HG03565 (cell line): ENCODE measurements around the gene LRCH4.
"Not testable (repeated sequence)": the region's sequence is repeated elsewhere in the genome, so short reads cannot be mapped to it uniquely, and the experiment has no call there.

Experiments used
- ATAC-seq: cut with Tn5 transposase; IDR thresholded peaks from one replicate; pipeline ENCODE4 v1.9.1; 2021; ENCODE audit warnings: mild to moderate bottlenecking, moderate library complexity; ENCODE audit not compliant: unreplicated experiment

Gene LRCH4

GRCh38 chr7:100568176-100568895, 17.6 kb downstream of the LRCH4 start:
- ATAC-seq = no peak

DNA sequence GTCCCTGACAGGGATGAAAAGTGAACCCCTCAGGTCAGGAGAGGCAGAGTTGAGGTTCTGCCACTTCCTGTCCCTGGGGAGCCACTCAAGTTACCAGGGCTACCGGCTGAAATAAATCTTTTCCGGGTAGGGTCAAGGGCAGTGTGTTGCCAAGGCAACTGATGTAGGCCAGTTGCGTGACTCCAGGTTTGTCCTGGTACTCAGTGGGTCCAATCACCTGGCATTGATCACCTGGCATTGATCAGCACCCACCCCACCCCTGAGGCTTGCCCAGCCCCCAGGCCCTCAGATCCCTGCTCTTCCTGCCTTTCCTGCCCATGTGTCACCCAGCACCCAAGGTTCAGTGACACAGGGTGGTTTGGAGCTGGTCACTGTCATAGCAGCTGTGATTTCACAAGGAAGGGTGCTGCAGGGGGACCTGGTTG, 18.2 kb downstream of the LRCH4 start:
- no peak for ATAC-seq

- no peak for ATAC-seq
These were observed 18.7 kb downstream of the LRCH4 start for GRCh38 chr7:100567031-100567730.

DNA sequence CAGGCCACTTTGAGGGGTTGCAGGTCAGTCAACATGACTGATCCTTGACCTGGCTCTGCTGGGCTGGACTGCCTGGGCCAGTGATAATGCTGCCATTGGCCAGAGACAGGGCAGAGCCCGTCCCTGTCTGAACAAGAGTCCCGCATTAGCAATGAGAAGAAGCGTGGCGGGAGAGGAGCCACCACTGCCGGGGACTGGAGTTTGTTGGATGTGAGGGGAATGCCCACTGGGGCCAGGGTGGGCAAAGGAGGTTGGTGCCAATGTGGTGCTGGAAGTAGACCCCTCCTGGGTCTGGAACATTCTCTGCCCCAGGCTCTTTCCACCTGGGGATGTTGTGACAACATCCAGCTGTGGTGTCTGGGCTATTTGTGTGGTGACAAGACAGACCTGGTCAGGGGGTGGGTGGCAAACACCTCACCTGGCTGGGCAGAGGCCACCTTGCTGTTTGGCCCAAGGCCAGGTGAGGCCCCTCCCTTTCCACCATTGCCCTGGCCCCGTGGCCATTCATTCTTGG, 19.9 kb downstream of the LRCH4 start:
- ATAC-seq = no peak

GRCh38 chr7:100565133-100565571, 20.8 kb downstream of the LRCH4 start:
- no peak for ATAC-seq

GRCh38 chr7:100564405-100564804, 21.5 kb downstream of the LRCH4 start:
- not testable (repeated sequence) for ATAC-seq

- no peak for ATAC-seq
These were observed 22.0 kb downstream of the LRCH4 start for GRCh38 chr7:100563809-100564400.

GRCh38 chr7:100563100-100563564, 22.8 kb downstream of the LRCH4 start:
- ATAC-seq = no peak

GRCh38 chr7:100562195-100563099, 23.5 kb downstream of the LRCH4 start:
- ATAC-seq = no peak

DNA sequence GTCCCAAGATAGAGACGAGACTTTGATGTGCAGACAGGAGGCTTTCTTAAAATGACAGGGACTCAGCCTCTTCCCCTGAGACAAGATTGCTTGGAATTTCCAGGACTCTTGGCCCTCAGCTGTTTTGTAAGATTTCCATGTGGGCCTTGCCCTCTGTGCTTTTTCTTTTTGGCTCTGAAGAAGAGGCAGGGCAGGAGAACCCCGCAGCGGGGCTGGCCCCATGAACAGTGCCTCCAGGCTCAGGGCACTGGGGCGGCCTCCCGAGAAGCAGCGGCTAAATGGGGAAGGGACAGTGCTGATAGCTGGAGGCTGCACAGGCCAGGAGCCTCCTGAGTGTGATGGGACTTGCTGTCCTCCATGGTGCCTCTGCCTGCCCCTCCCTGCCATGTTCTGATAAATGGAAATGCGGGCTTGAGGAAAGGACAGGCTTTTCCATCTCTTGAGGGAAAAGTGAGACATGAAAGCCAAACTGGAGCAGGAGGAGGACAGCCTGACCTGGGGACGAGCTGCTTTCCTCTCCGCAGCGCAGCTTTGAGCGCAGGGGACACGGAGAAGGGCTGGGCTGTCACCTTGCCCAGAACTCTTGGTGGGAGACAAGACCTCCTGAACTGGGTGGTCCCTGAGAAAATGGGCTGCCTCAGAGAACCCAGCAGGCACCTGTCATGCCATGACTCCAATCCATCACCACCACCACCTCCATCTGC, 24.3 kb downstream of the LRCH4 start:
- ATAC-seq = no peak

GRCh38 chr7:100559127-100559526, 26.8 kb downstream of the LRCH4 start:
- ATAC-seq = no peak

DNA sequence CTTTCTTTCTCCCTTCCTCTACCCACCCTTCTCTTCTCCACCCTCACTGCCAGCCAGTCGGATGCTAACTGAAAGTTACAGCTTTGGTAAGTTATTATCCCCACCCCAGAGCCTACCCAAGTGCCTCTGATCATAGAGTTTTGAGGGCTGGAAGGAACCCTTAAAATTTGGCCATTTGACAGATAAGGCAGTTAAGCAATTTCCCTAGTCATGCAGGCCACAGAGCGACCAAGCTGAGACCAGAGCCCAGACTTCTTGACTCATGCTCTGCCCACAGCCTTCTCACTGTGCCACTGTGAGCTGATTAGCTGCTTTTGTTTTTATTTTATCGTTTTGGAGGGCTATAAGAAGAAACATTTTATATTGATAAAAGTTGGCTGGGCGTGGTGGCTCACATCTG, 29.4 kb downstream of the LRCH4 start:
- ATAC-seq = no peak

GRCh38 chr7:100555701-100556100, 30.2 kb downstream of the LRCH4 start:
- no peak for ATAC-seq

DNA sequence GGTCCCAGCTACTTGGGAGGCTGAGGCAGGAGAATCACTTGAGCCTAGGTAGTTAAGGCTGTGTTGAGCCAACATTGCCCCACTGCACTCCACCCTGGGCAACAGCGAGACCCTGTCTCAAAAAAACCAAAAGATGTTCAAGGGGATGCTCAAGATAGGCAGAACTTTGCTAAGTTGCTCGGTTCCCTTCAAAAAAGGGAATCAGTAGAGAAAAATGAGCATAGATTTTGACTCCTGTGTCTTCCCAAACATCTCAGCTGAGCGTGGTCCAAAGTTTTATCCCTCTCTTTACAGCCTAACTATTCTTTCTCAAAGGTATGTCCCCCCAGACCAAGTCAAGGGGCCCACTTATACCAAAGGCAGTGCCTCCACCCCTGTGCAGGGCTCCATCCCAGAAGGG, 32.9 kb downstream of the LRCH4 start:
- ATAC-seq = no peak

DNA sequence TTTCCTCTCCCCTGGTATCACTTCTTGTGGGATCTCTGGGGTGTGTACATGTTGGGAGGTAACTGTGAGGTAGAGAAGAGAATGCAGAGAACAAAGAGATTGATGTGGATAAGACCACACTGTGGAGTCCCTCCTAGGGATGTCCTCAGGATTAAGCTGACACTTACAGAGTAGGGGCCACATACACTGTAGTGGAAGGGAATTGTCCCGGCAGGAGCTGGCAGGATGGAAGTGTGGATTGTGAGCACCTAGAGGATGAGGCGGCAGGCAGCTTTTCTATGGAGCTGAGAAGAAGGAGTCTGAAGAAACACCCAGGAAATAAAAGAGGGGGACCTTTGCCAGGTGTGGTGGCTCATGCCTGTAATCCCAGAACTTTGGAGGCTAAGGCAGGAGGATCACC, 33.4 kb downstream of the LRCH4 start:
- no peak for ATAC-seq

- not testable (repeated sequence) for ATAC-seq
These were observed 37.5 kb downstream of the LRCH4 start for GRCh38 chr7:100548446-100548845.

GRCh38 chr7:100547872-100548271, 38.1 kb downstream of the LRCH4 start:
- no peak for ATAC-seq

- ATAC-seq = no peak
These were observed 38.8 kb downstream of the LRCH4 start for GRCh38 chr7:100546926-100547800.
